Coronary artery (tissue), 2 donors: Measurements from ENCODE around the gene TFPI2.

ENCODE experiments used
- DNase-seq: peaks from one replicate; pipeline ENCODE4 v3.0.0-alpha.2; 2017; ENCODE audit warnings: low spot score
- H3K27ac ChIP-seq, 2 donors: fragments of 200-600 bp; sonication (generic); one replicate each; pipeline ENCODE4 v1.5.1; 2016 to 2019
- H3K4me3 ChIP-seq: fragments of 200-600 bp; sonication (generic); 2 replicates; pipeline ENCODE4 v1.5.1; 2016; ENCODE audit warnings: mild to moderate bottlenecking, moderate library complexity
- TF ChIP-seq, protein P1 (sequence below): fragments of 200-600 bp; sonication (generic); IDR thresholded peaks from one replicate; pipeline ENCODE4 v1.5.1; 2019; ENCODE audit warnings: antibody characterized with exemption

The TFPI2 gene

GRCh38 chr7:93883917-93884345 lies 6.6 kb downstream of the TFPI2 start:
- Histone ChIP-seq H3K4me3 (no peak overlapping the region), H3K27ac (no peak overlapping the region)
- TF ChIP-seq, protein P1, sequence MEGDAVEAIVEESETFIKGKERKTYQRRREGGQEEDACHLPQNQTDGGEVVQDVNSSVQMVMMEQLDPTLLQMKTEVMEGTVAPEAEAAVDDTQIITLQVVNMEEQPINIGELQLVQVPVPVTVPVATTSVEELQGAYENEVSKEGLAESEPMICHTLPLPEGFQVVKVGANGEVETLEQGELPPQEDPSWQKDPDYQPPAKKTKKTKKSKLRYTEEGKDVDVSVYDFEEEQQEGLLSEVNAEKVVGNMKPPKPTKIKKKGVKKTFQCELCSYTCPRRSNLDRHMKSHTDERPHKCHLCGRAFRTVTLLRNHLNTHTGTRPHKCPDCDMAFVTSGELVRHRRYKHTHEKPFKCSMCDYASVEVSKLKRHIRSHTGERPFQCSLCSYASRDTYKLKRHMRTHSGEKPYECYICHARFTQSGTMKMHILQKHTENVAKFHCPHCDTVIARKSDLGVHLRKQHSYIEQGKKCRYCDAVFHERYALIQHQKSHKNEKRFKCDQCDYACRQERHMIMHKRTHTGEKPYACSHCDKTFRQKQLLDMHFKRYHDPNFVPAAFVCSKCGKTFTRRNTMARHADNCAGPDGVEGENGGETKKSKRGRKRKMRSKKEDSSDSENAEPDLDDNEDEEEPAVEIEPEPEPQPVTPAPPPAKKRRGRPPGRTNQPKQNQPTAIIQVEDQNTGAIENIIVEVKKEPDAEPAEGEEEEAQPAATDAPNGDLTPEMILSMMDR, result no peak
- no peak for DNase-seq

- Histone ChIP-seq H3K27ac (no peak overlapping the region), H3K4me3 (no peak overlapping the region)
- no peak for DNase-seq
- TF ChIP-seq, protein P1, result no peak
These were observed 7.3 kb downstream of the TFPI2 start for GRCh38 chr7:93883078-93883916.

DNA sequence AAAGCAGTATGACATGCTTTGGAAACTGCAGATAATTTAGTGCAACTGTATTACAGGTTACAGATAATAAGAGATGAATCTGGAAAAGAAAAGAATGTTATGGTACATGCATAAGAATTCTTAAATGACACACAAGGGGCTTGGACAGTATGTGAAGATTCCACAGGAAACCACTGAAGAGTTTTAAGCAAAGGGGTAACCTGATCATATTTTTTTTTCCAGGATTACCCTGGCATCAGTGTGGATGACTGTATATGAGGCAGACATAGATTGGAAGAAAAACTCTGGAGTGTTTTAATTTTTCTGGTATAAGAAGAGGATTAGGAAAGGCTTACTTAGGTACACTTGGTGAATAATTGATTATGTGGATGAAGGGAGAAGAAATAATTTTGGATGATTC lies 8.1 kb downstream of the TFPI2 start:
- H3K4me3 ChIP-seq, result no peak overlapping the region
- no peak overlapping the region for H3K27ac ChIP-seq
- no peak for DNase-seq
- TF ChIP-seq, protein P1, result no peak

- no peak overlapping the region for H3K4me3 ChIP-seq
- H3K27ac ChIP-seq, result no peak overlapping the region
- DNase-seq, result no peak
- TF ChIP-seq, protein P1, result no peak
These were observed 11.2 kb downstream of the TFPI2 start for GRCh38 chr7:93879356-93879755.

GRCh38 chr7:93877742-93878141 lies 12.8 kb downstream of the TFPI2 start:
- no peak overlapping the region for H3K4me3 ChIP-seq
- no peak for DNase-seq
- H3K27ac ChIP-seq, result no peak overlapping the region
- TF ChIP-seq, protein P1, result no peak

DNA sequence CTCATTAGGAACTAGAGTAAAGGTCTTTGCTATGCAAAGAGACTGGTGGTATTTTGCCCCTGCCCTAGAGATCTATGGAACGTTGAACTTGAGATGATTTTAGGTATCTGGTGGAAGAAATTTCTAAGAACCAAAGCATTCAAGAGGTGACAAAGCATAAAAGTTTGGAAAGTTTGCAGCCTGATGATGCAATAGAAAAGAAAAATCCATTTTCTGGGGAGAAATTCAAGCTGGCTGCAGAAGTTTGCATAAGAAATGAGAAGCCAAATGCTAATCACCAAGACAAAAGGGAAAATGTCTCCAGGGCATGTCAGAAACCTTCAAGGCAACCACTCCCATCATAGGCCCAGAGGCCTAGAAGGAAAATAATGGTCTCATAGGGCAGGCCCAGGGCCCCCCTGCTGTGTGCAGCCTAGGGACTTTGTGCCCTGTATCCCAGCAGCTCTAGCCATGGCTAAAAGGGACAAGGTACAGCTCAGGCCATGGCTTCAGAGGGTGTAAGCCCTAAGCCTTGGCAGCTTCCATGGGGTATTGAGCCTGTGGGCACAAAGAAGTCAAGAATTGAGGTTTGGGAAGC lies 16.5 kb downstream of the TFPI2 start:
- TF ChIP-seq, protein P1, result no peak
- no peak for DNase-seq
- Histone ChIP-seq H3K4me3 (no peak overlapping the region), H3K27ac (no peak overlapping the region)

DNA sequence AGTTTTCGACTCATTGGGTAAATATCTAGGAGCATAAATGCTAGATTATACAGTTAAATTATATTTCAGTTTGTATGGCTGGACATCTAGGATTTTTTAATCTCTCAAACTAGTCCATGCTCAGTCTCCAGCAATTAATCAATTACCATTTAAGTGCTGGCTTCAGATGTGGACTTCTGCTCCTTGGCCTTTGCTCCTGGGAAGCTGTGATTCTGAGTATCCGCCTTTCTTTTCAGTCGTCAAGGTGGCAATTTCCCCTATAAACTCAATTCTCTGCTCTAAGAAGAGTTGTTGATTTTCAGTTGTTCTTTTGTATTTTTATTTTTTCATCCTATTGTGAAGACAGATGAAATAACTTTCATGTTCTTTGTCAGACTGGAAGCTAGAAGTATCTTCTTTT lies 23.7 kb downstream of the TFPI2 start:
- TF ChIP-seq, protein P1, result no peak
- Histone ChIP-seq H3K27ac (no peak overlapping the region), H3K4me3 (no peak overlapping the region)
- DNase-seq, result no peak
